ENCODE data around the gene TIPRL.

The TIPRL gene

DNA sequence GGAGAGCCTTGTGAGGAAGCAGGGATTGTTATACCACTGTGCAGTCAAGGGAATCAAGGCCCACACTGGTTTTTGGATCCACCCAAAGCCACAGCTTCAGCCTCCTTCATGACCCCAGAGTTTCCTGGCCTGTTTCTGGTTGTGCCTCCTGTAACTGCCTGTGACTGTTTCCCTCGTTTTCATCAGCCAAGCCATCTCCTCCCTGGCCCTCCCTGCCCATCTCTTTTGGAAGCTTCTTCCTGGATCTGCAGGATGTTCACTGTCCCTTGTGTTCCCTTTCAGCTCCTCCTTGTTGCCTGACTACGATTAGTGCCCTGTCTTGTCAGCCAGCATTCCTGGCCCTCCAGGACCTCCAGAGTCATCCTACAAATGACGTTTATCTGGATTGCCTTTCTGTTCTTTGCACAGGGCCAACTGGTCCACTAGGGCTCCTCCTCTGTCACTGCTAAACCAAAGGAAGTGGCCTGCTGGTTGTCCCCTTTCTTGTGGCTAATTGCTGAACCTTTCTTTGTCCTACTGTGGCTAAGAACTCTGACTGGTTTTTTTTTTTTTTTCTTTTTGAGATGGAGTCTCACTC is 65.0 kb downstream of the TIPRL start:
- H3K27ac ChIP-seq (ENCODE audit: insufficient read depth in 1 of 2, low read depth in 1 of 2, low read length in 2 of 2, poor library complexity in 1 of 2, severe bottlenecking in 2 of 2): no peak overlapping the region
- CTCF ChIA-PET: interaction anchor here (1.7 kb wide), 1 partner anchor 8 kb away, joined by 4 read pairs; no protein-coding TSS in a partner anchor
- POLR2A ChIA-PET: no interaction called here
- H3K4me3 ChIP-seq (ENCODE audit: control insufficient read depth in 1 of 7, extremely low read depth in 1 of 7, insufficient read depth in 4 of 7, low read depth in 2 of 7, low read length in 6 of 7): no peak overlapping the region
- 88% methylated on average over 3 of the region's 3 CpGs for WGBS (ENCODE audit: insufficient coverage)
- H3K4me1 ChIP-seq (ENCODE audit: control extremely low read depth in 1 of 4, control insufficient read depth in 4 of 4, insufficient read depth in 4 of 4, low read length in 3 of 4): no peaks in the 10 kb centered on the region
- DNase-seq: no peak
- no peaks in the 10 kb centered on the region for H3K27me3 ChIP-seq (replicated peaks in 2 of 5; ENCODE audit: control insufficient read depth in 4 of 5, insufficient read depth in 5 of 5, low read length in 4 of 5)
- peaks cover 31 to 69% (median 56%) of the 10 kb centered on the region in 4 experiments for H3K36me3 ChIP-seq (ENCODE audit: control insufficient read depth in 4 of 4, insufficient read depth in 4 of 4, low read length in 3 of 4)
- no peaks in the 10 kb centered on the region for H3K9me3 ChIP-seq (ENCODE audit: control extremely low read depth in 1 of 5, control insufficient read depth in 4 of 5, insufficient read depth in 2 of 5, low read depth in 1 of 5, low read length in 4 of 5)

GRCh38 chr1:168245042-168245441 is 66.3 kb downstream of the TIPRL start:
- ChIA-PET POLR2A (no interaction called here), CTCF (interaction anchor here (1.7 kb wide), 1 partner anchor 10 kb away, joined by 4 read pairs; no protein-coding TSS in a partner anchor)
- no peaks in the 10 kb centered on the region for H3K27me3 ChIP-seq (replicated peaks in 2 of 5; ENCODE audit: control insufficient read depth in 4 of 5, insufficient read depth in 5 of 5, low read length in 4 of 5)
- H3K9me3 ChIP-seq (ENCODE audit: control extremely low read depth in 1 of 5, control insufficient read depth in 4 of 5, insufficient read depth in 2 of 5, low read depth in 1 of 5, low read length in 4 of 5): no peaks in the 10 kb centered on the region
- peaks cover 25 to 67% (median 53%) of the 10 kb centered on the region in 4 experiments for H3K36me3 ChIP-seq (ENCODE audit: control insufficient read depth in 4 of 4, insufficient read depth in 4 of 4, low read length in 3 of 4)
- no peaks in the 10 kb centered on the region for H3K4me1 ChIP-seq (ENCODE audit: control extremely low read depth in 1 of 4, control insufficient read depth in 4 of 4, insufficient read depth in 4 of 4, low read length in 3 of 4)
- no peak overlapping the region for H3K4me3 ChIP-seq (ENCODE audit: control insufficient read depth in 1 of 7, extremely low read depth in 1 of 7, insufficient read depth in 4 of 7, low read depth in 2 of 7, low read length in 6 of 7)
- H3K27ac ChIP-seq (ENCODE audit: insufficient read depth in 1 of 2, low read depth in 1 of 2, low read length in 2 of 2, poor library complexity in 1 of 2, severe bottlenecking in 2 of 2): no peak overlapping the region
- WGBS (ENCODE audit: insufficient coverage): no CpG with 5 or more reads among the region's 3 CpGs
- no peak for DNase-seq

DNA sequence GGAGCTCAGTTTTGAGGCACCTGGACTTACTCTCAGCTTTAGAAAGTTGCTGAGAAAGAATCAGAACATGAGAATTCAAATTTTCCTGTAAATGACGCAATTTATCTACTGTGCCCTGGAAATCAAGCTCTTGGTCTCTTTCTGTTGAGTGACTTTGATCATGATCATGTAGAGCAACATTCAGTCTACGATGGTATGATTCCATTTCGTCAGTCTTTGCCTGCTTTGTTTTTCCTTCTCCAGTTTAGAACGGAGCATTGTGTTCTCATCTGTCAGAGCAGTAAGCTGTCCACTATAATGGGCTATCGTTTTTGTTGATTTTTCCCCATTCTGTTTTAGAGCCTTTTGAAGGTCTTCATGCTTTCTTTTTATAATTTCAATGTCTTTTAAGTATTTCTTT is 67.7 kb downstream of the TIPRL start:
- DNase-seq: no peak
- H3K4me1 ChIP-seq (ENCODE audit: control extremely low read depth in 1 of 4, control insufficient read depth in 4 of 4, insufficient read depth in 4 of 4, low read length in 3 of 4): no peaks in the 10 kb centered on the region
- H3K9me3 ChIP-seq (ENCODE audit: control extremely low read depth in 1 of 5, control insufficient read depth in 4 of 5, insufficient read depth in 2 of 5, low read depth in 1 of 5, low read length in 4 of 5): no peaks in the 10 kb centered on the region
- H3K27me3 ChIP-seq (replicated peaks in 2 of 5; ENCODE audit: control insufficient read depth in 4 of 5, insufficient read depth in 5 of 5, low read length in 4 of 5): no peaks in the 10 kb centered on the region
- WGBS (ENCODE audit: insufficient coverage): 100% methylated on average over 4 of the region's 5 CpGs
- peaks cover 29 to 65% (median 47%) of the 10 kb centered on the region in 4 experiments for H3K36me3 ChIP-seq (ENCODE audit: control insufficient read depth in 4 of 4, insufficient read depth in 4 of 4, low read length in 3 of 4)
- H3K27ac ChIP-seq (ENCODE audit: insufficient read depth in 1 of 2, low read depth in 1 of 2, low read length in 2 of 2, poor library complexity in 1 of 2, severe bottlenecking in 2 of 2): no peak overlapping the region
- H3K4me3 ChIP-seq (ENCODE audit: control insufficient read depth in 1 of 7, extremely low read depth in 1 of 7, insufficient read depth in 4 of 7, low read depth in 2 of 7, low read length in 6 of 7): no peak overlapping the region
- ChIA-PET CTCF (interaction anchor here (0.9 to 1.2 kb wide), 2 partner anchors 22 to 97 kb away, joined by 3 to 4 read pairs; no protein-coding TSS in a partner anchor), POLR2A (interaction anchor here (0.7 to 0.8 kb wide), 2 partner anchors 14 to 67 kb away, joined by 3 read pairs; no protein-coding TSS in a partner anchor)
